HS-27A (cell line): ENCODE results near the gene RARA.
"Not testable (repeated sequence)": the region's sequence is repeated elsewhere in the genome, so short reads cannot be mapped to it uniquely, and the experiment has no call there.

Source experiments
- DNase-seq: peaks from one replicate; pipeline ENCODE4 v3.0.0-alpha.2; 2012; ENCODE audit warnings: low read depth, missing footprints

RARA gene

GRCh38 chr17:40298726-40299125 is 10.3 kb upstream of the RARA start:
- no peak for DNase-seq

DNA sequence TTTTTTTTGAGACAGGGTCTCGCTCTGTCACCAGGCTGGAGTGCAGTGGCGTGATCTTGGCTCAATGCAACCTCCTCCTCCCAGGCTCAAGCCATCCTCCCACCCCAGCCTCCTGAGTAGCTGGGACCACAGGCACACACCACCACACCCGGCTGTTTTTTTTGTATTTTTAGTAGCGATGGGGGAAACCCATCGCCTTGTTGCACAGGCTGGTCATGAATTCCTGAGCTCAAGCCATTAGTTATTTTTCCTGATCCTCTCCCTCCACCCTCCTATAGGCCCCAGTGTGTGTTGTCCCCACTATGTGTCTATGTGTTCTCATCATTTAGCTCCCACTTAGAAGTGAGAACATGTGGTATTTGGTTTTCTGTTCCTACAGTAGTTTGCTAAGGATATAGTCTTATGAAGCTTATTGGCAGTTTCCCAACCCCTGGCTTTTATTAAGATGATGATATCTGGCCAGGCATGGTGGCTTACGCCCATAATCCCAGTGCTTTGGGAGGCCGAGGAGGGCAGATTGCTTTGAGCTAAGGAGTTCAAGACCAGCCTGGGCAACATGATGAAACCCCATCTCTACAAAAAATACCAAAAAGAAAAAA is 9.7 kb upstream of the RARA start:
- DNase-seq: not testable (repeated sequence)

DNA sequence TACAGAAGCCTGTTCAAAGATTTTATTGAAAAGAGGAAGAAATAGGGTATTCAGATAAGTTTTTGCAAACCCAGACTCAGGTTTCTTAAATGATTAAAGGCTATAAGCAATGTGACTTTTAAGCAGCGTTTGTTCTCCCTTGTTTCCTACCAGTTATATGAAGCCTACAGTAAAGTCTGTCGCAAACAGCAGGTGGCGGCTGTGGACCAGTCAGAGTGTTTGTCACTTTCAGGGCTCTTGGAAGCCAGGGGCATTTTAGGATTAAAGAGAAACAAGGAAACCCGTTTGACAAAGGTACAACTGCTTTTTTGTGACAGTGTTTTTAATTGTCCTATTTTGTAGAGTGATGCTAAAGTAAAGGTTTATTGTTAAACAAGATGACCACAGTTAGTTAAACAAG is 7.7 kb upstream of the RARA start:
- no peak for DNase-seq

GRCh38 chr17:40303009-40303657 is 5.8 kb upstream of the RARA start:
- DNase-seq: no peak

DNA sequence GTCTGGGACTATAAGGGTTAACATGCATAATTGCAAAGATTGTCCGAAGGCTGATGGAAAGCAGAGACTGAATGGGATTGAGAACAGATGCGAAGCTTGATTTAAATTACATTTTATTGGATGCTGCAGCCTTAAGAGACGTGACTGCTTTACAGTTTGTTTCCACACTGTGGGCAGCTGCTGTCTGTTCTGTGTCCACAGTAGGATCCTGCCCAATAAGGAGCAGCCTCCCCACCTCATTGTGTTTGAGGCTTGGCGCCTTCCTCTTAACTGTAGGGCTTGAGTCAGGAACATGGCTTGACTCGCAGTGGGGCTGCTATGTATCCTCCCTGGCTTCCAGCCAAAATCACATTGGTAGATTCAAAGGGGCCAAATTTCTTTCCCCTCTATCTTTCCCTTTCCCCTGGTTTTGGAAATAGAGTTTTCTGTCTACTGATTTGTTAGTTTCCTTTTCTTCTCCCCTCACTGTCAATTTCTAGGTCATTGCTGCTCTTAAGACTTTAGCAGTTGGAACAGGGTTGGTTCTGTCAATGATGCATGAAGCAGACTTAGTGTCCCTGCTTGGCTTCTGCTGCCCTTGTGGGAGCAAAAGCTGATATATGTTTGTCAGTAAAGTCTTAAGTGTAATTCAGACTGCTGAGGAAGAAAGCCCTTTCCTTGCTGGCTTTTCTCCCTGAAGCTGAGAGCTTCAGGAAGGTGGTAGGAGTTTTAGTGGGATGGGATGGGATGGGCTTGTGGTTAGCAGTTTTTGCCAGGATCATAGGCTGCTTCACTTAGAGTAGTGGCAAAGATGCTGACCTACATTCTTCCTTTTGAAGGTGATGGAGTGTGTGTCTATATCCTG is 5.0 kb upstream of the RARA start:
- no peak for DNase-seq

DNA sequence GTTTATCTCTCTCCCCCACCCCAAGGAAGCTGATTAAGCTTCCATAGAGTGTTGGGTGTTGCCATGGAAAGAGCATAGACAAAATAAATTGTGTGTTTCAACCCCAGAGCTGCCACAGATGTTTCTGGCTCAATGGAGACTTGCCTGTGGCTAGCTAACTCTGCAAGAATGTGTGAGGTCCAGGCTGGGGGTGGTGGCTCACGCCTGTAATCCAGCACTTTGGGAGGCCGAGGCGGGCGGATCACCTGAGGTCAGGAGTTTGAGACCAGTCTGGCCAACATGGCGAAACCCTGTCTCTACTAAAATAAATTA is 4.5 kb upstream of the RARA start:
- DNase-seq: not testable (repeated sequence)

DNA sequence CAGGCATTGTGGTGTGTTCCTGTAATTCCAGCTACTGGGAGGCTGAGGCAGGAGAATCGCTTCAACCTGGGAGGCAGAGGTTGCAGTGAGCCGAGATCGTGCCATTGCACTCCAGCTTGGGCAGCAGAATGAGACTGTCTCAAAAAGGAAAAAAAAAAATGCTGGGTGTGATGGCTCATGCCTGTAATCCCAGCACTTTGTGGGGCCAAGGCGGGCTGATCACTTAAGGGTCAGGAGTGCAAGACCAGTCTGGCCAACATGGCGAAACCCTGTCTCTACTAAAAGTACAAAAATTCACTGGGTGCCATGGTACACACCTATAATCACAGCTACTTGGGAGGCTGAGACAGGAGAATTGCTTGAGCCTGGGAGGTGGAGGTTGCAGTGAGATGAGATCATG is 4.1 kb upstream of the RARA start:
- not testable (repeated sequence) for DNase-seq

- DNase-seq: no peak
Measured at GRCh38 chr17:40306395-40306794, 2.6 kb upstream of the RARA start.

- DNase-seq: no peak
Measured at GRCh38 chr17:40307001-40307730, 1.8 kb upstream of the RARA start.

DNA sequence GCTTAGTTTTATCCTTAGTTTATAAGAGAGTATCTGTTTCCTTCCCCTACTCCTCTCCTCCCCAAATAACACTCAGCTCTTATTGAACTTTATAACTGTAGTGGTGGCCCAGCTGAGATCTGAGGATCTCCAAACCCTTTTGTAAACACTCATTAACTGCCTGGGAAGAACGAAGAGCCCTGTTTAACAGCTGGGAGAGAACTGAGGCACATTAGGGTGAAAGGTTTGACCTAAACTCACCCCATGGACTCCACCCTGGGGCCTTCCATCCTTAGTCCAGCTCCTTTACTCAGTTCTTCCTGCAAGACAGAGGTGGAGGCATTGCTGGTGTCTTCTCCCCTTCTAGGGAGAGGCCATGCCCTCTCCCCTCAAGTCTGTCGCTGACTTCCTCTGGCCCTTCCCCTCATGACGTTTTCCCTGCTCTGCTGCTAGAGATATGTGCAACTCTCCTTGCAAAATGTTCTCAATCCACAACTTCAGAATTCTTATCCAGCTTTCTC is 1.2 kb upstream of the RARA start:
- DNase-seq: no peak

DNA sequence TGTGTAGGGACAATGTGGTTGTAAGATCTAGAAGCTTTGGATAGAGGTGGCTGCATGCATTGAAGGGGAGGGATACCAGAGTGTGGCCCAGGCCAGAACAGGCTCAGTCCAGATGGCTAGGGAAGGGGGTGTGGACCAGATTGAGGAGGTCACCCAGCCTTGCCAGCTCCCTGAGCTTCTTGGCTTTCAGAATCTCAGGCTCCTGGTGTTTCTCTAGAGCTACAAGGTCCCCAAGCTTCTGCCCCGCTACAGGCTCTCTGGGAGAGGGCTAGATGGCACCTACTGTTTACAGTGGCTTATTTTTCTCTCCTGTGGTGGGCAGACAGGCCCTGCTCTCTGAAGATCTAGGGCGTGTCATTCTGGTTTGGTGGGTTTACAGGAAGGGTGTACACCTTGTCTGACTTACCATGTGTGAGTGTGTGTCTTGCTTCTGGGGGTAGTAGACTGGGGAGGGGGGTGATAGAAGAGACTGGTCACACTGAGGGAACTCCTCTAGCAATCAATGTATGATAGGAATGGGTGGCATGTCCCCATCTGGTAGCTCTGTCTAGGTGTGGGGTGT is 1.1 kb downstream of the RARA start:
- DNase-seq: no peak

DNA sequence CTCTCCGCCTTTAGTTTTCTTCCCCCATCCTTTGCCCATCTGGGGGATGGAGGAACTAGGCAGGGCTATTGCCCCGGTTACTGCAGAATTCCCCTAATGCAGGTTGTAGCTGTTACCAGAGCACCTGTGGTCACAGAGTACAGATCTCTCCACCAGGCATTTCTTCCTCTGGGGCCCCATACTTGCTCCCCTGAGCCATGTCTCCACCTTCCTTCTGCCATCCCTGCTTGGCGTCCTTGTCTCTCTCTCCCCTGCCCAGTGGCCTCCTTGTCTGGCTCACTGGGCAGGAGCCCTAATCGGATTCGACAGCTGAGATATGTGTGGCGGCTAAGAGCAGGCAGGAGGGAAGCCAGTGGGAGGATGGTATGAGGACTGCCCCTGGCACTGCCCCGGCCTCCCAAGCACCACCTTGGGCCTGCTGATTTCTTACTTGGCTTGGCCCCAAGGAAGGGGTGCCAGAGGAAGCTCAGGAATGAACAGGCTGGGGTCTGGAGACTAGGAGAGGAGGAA is 2.0 kb downstream of the RARA start:
- no peak for DNase-seq

DNA sequence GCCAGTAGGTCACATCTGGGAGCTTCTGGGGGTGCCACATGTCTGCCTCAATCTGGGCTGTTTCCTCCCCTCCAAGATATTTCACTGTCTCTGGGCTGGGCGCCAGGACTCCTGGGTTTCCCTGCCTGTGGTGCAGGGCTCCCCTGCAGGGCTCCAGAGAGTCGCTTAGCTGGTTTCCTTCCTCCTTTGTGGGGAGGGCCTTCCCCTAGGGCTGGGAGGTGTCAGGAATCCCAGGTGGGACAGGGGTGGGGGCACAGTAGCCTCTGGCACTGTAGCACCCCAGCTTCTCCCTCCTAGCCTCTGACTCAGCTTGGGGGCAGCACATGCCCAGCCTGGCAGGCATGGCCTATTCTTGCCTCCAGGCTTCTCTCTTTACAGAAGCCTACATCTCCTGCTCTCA is 2.6 kb downstream of the RARA start:
- DNase-seq: no peak

- DNase-seq: no peak
Measured at GRCh38 chr17:40312131-40312731, 3.3 kb downstream of the RARA start.

DNA sequence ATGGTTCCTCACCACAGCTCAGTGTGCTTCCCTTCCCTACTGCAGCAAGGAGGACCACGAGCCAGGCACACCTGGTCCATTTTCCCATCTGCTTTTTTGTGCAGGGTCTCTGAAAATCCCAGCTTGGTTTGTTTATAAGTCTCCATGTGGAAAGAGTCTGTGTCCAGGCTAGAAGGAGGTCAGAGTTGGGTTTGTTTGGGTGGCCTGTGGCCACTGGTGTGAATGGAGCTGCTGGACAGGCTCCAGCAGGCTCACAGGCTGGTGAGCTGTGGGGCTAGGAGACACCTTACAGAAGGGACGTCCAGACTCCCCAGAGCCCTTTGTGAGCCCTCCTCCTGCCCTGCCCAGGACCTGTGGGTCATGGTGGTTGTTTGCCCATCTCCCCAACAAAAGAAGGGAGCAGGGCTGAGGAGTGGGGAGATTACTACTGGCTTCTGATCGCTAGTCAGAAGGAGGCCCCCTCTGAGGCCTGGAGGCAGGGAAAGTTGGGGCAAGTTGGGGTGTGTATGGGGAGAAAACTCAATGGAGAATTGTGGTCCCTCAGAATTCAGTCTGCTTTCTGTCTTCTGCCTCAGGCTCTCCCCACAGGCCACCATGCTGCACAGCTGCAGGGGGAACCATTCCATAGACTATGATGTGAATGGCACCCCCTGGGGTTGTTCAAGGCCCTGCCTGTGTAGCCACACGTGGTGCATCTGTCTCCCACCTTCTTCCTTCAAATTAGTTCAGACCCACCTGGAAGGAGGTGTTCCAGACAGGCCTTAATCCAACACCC is 4.1 kb downstream of the RARA start:
- no peak for DNase-seq

- no peak for DNase-seq
Measured at GRCh38 chr17:40313668-40314583, 4.9 kb downstream of the RARA start.

- DNase-seq: no peak
Measured at GRCh38 chr17:40314584-40314956, 5.6 kb downstream of the RARA start.

DNA sequence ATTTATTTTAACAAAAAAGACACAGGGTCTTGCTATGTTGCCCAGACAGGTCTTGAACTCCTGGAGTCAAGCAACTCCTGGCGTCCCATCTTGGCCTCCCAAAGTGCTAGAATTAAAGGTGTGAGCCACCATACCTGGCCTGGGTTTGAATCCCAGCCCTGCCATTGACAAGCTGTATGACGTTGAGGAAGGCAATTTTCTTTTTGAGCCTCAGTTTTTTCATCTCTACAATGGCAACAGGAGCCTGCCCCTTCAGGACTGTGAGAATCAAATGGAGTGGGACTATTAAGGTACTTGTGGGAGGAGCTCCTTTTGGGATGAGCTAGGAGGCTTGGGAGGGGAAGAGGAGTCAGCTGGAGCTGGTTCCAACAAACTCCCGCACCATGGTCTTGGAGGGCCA is 6.2 kb downstream of the RARA start:
- no peak for DNase-seq

- no peak for DNase-seq
Measured at GRCh38 chr17:40315678-40316570, 6.9 kb downstream of the RARA start.
